H9 (cell line): Measurements from ENCODE around the gene TERT. TPM values are rescaled to one million over a fixed set of nuclear protein-coding genes. Genes with fewer than 3 reads are reported as not detected.

Experiments used
- DNase-seq: peaks from one replicate; pipeline ENCODE4 v3.0.0-alpha.2; 2017
- H2AFZ ChIP-seq: one replicate; pipeline ENCODE4 v1.6.1; 2013; ENCODE audit warnings: mild to moderate bottlenecking, low read length, control low read depth, moderate library complexity
- H2AK5ac ChIP-seq: 2 replicates; pipeline ENCODE4 v1.6.1; 2013; ENCODE audit warnings: low read length, control low read depth, mixed read lengths; ENCODE audit not compliant: insufficient read length
- H2BK120ac ChIP-seq: one replicate; pipeline ENCODE4 v1.6.1; 2013; ENCODE audit warnings: low read depth, mild to moderate bottlenecking, low read length, control low read depth, inconsistent platforms; ENCODE audit not compliant: poor library complexity, severe bottlenecking
- H2BK12ac ChIP-seq: 2 replicates; pipeline ENCODE4 v1.6.1; 2013; ENCODE audit warnings: low read length, control low read depth, mixed read lengths, low read depth; ENCODE audit not compliant: insufficient read length
- H2BK15ac ChIP-seq: 2 replicates; pipeline ENCODE4 v1.6.1; 2013; ENCODE audit warnings: low read depth, low read length, control low read depth
- H2BK20ac ChIP-seq: one replicate; pipeline ENCODE4 v1.6.1; 2013; ENCODE audit warnings: low read depth, mild to moderate bottlenecking, low read length, control low read depth, inconsistent platforms; ENCODE audit not compliant: poor library complexity, severe bottlenecking
- H2BK5ac ChIP-seq: 2 replicates; pipeline ENCODE4 v1.6.1; 2013; ENCODE audit warnings: low read length, control low read depth, mixed read lengths; ENCODE audit not compliant: insufficient read length
- H3K14ac ChIP-seq: 2 replicates; pipeline ENCODE4 v1.6.1; 2013; ENCODE audit warnings: low read length, control low read depth; ENCODE audit not compliant: insufficient read depth
- H3K18ac ChIP-seq: 2 replicates; pipeline ENCODE4 v1.6.1; 2013; ENCODE audit warnings: low read depth, mild to moderate bottlenecking, mixed read lengths, low read length, control low read depth; ENCODE audit not compliant: insufficient read length
- H3K23ac ChIP-seq: 2 replicates; pipeline ENCODE4 v1.6.1; 2013; ENCODE audit warnings: low read length, control low read depth, mixed read lengths, low read depth; ENCODE audit not compliant: insufficient read length
- H3K23me2 ChIP-seq: 2 replicates; pipeline ENCODE4 v1.6.1; 2013; ENCODE audit warnings: low read depth, mild to moderate bottlenecking, mixed read lengths, low read length, control low read depth; ENCODE audit not compliant: insufficient read length, poor library complexity, severe bottlenecking
- H3K27ac ChIP-seq: 2 replicates; pipeline ENCODE4 v1.5.1; 2013; ENCODE audit warnings: low read length, control low read depth, mixed read lengths, low read depth; ENCODE audit not compliant: insufficient read length
- H3K27me3 ChIP-seq: 2 replicates; pipeline ENCODE4 v1.6.1; 2013; ENCODE audit warnings: low read length, control low read depth, inconsistent platforms; ENCODE audit not compliant: insufficient read depth
- H3K4ac ChIP-seq: 2 replicates; pipeline ENCODE4 v1.6.1; 2013; ENCODE audit warnings: low read depth, mild to moderate bottlenecking, control low read depth, inconsistent platforms, low read length, moderate library complexity
- H3K4me1 ChIP-seq: 2 replicates; pipeline ENCODE4 v1.6.1; 2013; ENCODE audit warnings: low read length, control low read depth, inconsistent platforms; ENCODE audit not compliant: insufficient read depth
- H3K4me2 ChIP-seq: 2 replicates; pipeline ENCODE4 v1.6.1; 2013; ENCODE audit warnings: low read length, control low read depth, mixed read lengths; ENCODE audit not compliant: insufficient read length, insufficient read depth
- H3K56ac ChIP-seq: 2 replicates; pipeline ENCODE4 v1.6.1; 2013; ENCODE audit warnings: low read depth, mild to moderate bottlenecking, mixed read lengths, low read length, control low read depth; ENCODE audit not compliant: insufficient read length
- H3K79me1 ChIP-seq: 2 replicates; pipeline ENCODE4 v1.6.1; 2013; ENCODE audit warnings: low read depth, mild to moderate bottlenecking, moderate library complexity, low read length, control low read depth, inconsistent platforms; ENCODE audit not compliant: insufficient read depth, poor library complexity, severe bottlenecking
- H3K79me2 ChIP-seq: 2 replicates; pipeline ENCODE4 v1.6.1; 2013; ENCODE audit warnings: low read length, control low read depth, inconsistent platforms; ENCODE audit not compliant: insufficient read depth
- H3K9ac ChIP-seq: 2 replicates; pipeline ENCODE4 v1.6.1; 2013; ENCODE audit warnings: low read length, control low read depth, mixed read lengths; ENCODE audit not compliant: insufficient read length; ENCODE audit errors: extremely low read depth
- H3K9me3 ChIP-seq: one replicate; pipeline ENCODE4 v1.6.1; 2013; ENCODE audit warnings: low read depth, low read length, inconsistent platforms; ENCODE audit not compliant: control insufficient read depth
- H3T11ph ChIP-seq: one replicate; pipeline ENCODE4 v1.6.1; 2013; ENCODE audit warnings: mild to moderate bottlenecking, low read length, control low read depth, inconsistent platforms
- H4K20me1 ChIP-seq: one replicate; pipeline ENCODE4 v1.6.1; 2013; ENCODE audit not compliant: control insufficient read depth, insufficient read length, insufficient read depth
- H4K5ac ChIP-seq: 2 replicates; pipeline ENCODE4 v1.6.1; 2013; ENCODE audit warnings: low read depth, mild to moderate bottlenecking, mixed read lengths, low read length, control low read depth; ENCODE audit not compliant: insufficient read length
- H4K8ac ChIP-seq: replicated peaks from 2 replicates; pipeline ENCODE4 v1.6.1; 2013; ENCODE audit warnings: low read length, control low read depth, mixed read lengths, low read depth; ENCODE audit not compliant: insufficient read length
- H4K91ac ChIP-seq: 2 replicates; pipeline ENCODE4 v1.6.1; 2013; ENCODE audit warnings: low read depth, mild to moderate bottlenecking, moderate library complexity, mixed read lengths, low read length, control low read depth; ENCODE audit not compliant: insufficient read length
- H3K27ac Mint-ChIP-seq, 3 experiments: 2 replicates in 2 of 3; 3 replicates in 1 of 3; pipeline ENCODE4 v1.8.0; 2020 to 2021; ENCODE audit warnings: mixed read lengths in 3 of 3, mild to moderate bottlenecking in 1 of 3, moderate library complexity in 1 of 3
- H3K27me3 Mint-ChIP-seq: 2 replicates; pipeline ENCODE4 v1.8.0; 2021; ENCODE audit warnings: low read depth, mild to moderate bottlenecking, moderate library complexity, mixed read lengths
- H3K36me3 Mint-ChIP-seq, 3 experiments: 2 replicates in 2 of 3; 3 replicates in 1 of 3; pipeline ENCODE4 v1.8.0; 2020 to 2021; ENCODE audit warnings: low read depth in 3 of 3, mixed read lengths in 3 of 3; ENCODE audit not compliant: insufficient read depth in 1 of 3
- H3K4me1 Mint-ChIP-seq, 2 experiments: 2 replicates each; pipeline ENCODE4 v1.8.0; 2020; ENCODE audit warnings: mixed read lengths in 2 of 2
- H3K4me3 Mint-ChIP-seq, 2 experiments: 2 replicates in 1 of 2; 3 replicates in 1 of 2; pipeline ENCODE4 v1.8.0; 2020 to 2021; ENCODE audit warnings: mild to moderate bottlenecking in 2 of 2, mixed read lengths in 2 of 2, moderate library complexity in 1 of 2
- H3K9me3 Mint-ChIP-seq, 2 experiments: 2 replicates in 1 of 2; 3 replicates in 1 of 2; pipeline ENCODE4 v1.8.0; 2020; ENCODE audit warnings: mild to moderate bottlenecking in 2 of 2, mixed read lengths in 2 of 2, moderate library complexity in 1 of 2
- WGBS: extraction: QIAGEN DNeasy Blood & Tissue Kit; methylation state at CpG from one replicate; pipeline ENCODE4 v1.1.7; 2013; ENCODE audit warnings: missing lambda C conversion rate, low lambda C conversion rate, mixed read lengths; ENCODE audit not compliant: insufficient read length; ENCODE audit errors: extremely low coverage; 5-methylcytosine and 5-hydroxymethylcytosine counted together
- total RNA-seq: library from RNA; stranded (reverse); gene quantifications from 2 replicates; pipeline ENCODE4 v1.2.1, GENCODE V29; 2021
- TF ChIP-seq, protein P1 (sequence below): fragments of 200-600 bp; sonication (generic); conservative IDR thresholded peaks from 3 replicates; pipeline ENCODE4 v1.8.0; 2021; ENCODE audit warnings: antibody characterized with exemption, mild to moderate bottlenecking

The TERT gene
- total RNA-seq, 1 experiment from 2014 or later: 15.5 TPM

DNA sequence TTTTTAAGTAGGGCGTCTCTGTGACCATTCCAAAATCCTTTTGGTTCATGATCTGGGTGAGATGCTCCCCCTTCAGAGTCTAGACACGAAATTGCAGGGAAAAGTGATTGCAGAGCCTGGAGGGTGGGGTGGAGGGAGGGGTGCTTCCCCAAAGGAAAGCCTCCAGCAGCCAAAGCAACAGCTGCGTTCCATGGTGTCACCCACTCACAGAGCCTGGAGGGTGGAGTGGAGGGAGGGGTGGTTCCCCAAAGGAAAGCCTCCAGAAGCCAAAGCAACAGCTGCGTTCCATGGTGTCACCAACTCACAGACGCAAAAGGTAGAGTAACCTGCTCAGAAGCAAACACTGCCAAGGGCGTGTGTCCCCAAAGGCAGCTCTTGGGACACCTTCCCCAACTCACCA, 47.1 kb downstream of the TERT start:
- no peak overlapping the region for H3K18ac ChIP-seq
- DNase-seq: no peak
- peaks cover 4 to 16% of the 10 kb centered on the region in 2 experiments for H3K4me1 Mint-ChIP-seq
- no peaks in the 10 kb centered on the region for H3K79me1 ChIP-seq
- no peak overlapping the region for H3T11ph ChIP-seq
- no peaks in the 10 kb centered on the region for H3K9me3 Mint-ChIP-seq
- H3K9me3 ChIP-seq: no peaks in the 10 kb centered on the region
- H2BK120ac ChIP-seq: no peak overlapping the region
- H3K9ac ChIP-seq: no peak overlapping the region
- WGBS: no CpG with 5 or more reads among the region's 6 CpGs
- H3K14ac ChIP-seq: no peak overlapping the region
- peaks cover 11% of the 10 kb centered on the region for H3K27me3 Mint-ChIP-seq
- H4K20me1 ChIP-seq: no peaks in the 10 kb centered on the region
- H3K27ac Mint-ChIP-seq: no peak overlapping the region; a peak in 1 of 7 replicates
- H3K4me1 ChIP-seq: no peaks in the 10 kb centered on the region
- no peak overlapping the region for H2BK15ac ChIP-seq
- H2AFZ ChIP-seq: no peak overlapping the region
- TF ChIP-seq, protein P1, sequence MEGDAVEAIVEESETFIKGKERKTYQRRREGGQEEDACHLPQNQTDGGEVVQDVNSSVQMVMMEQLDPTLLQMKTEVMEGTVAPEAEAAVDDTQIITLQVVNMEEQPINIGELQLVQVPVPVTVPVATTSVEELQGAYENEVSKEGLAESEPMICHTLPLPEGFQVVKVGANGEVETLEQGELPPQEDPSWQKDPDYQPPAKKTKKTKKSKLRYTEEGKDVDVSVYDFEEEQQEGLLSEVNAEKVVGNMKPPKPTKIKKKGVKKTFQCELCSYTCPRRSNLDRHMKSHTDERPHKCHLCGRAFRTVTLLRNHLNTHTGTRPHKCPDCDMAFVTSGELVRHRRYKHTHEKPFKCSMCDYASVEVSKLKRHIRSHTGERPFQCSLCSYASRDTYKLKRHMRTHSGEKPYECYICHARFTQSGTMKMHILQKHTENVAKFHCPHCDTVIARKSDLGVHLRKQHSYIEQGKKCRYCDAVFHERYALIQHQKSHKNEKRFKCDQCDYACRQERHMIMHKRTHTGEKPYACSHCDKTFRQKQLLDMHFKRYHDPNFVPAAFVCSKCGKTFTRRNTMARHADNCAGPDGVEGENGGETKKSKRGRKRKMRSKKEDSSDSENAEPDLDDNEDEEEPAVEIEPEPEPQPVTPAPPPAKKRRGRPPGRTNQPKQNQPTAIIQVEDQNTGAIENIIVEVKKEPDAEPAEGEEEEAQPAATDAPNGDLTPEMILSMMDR: no peak
- no peak overlapping the region for H2BK5ac ChIP-seq
- H3K27ac ChIP-seq: no peak overlapping the region
- no peak overlapping the region for H4K91ac ChIP-seq
- H3K23ac ChIP-seq: no peak overlapping the region
- H3K4me2 ChIP-seq: no peak overlapping the region
- no peaks in the 10 kb centered on the region for H3K36me3 Mint-ChIP-seq
- H3K4me3 Mint-ChIP-seq: no peak overlapping the region
- no peak overlapping the region for H2BK20ac ChIP-seq
- H4K5ac ChIP-seq: no peak overlapping the region
- no peak overlapping the region for H3K56ac ChIP-seq
- no peaks in the 10 kb centered on the region for H3K27me3 ChIP-seq
- no peak overlapping the region for H2BK12ac ChIP-seq
- H3K4ac ChIP-seq: no peak overlapping the region
- H4K8ac ChIP-seq: no peak overlapping the region
- no peak overlapping the region for H2AK5ac ChIP-seq
- no peaks in the 10 kb centered on the region for H3K23me2 ChIP-seq
- H3K79me2 ChIP-seq: no peaks in the 10 kb centered on the region
